H1 (cell line): ENCODE results near the gene TNRC6B. TPM values are rescaled to one million over a fixed set of nuclear protein-coding genes. Genes with fewer than 3 reads are reported as not detected.
A peak's percentile ranks its signal among the peaks of the same experiment; 100 is the strongest.

Experiments used
- CTCF ChIA-PET: fragments of 300-600 bp; sonication (Branson Sonifier 250); formaldehyde crosslinking; loops from one replicate; lab custom pipeline; 2021; ENCODE audit not compliant: partially characterized antibody; lab: Charles Lee
- POLR2A ChIA-PET: fragments of 300-600 bp; sonication (Branson Sonifier 250); formaldehyde crosslinking; loops from one replicate; lab custom pipeline; 2021; ENCODE audit warnings: inconsistent platforms; ENCODE audit not compliant: partially characterized antibody; lab: Charles Lee
- DNase-seq, 2 experiments: peaks; one replicate each; pipeline versions ENCODE4 v3.0.0 to v3.0.0-alpha.2; 2010 to 2022; ENCODE audit warnings: low spot score in 2 of 2, low read depth in 1 of 2, mixed read lengths in 1 of 2
- FAIRE-seq: peaks from 2 replicates; lab custom pipeline; 2011; peaks lifted over from hg19 to GRCh38; lab: Jason Lieb, UNC
- H2AFZ ChIP-seq: 2 replicates; pipeline ENCODE4 v1.8.1; 2012; ENCODE audit warnings: low read length, inconsistent platforms
- H2AK5ac ChIP-seq: 2 replicates; pipeline ENCODE4 v1.6.1; 2013; ENCODE audit warnings: low read depth, low read length
- H2BK120ac ChIP-seq: replicated peaks from 2 replicates; pipeline ENCODE3; 2013; ENCODE audit warnings: low read depth, low read length, inconsistent platforms
- H2BK12ac ChIP-seq: 2 replicates; pipeline ENCODE4 v1.6.1; 2013; ENCODE audit warnings: low read depth, low read length
- H2BK15ac ChIP-seq: 2 replicates; pipeline ENCODE4 v1.6.1; 2013; ENCODE audit warnings: low read length
- H2BK20ac ChIP-seq: 2 replicates; pipeline ENCODE4 v1.6.1; 2013; ENCODE audit warnings: low read length
- H2BK5ac ChIP-seq: 2 replicates; pipeline ENCODE4 v1.6.1; 2013; ENCODE audit warnings: low read depth, low read length
- H3K14ac ChIP-seq: 2 replicates; pipeline ENCODE4 v1.6.1; 2013; ENCODE audit warnings: inconsistent platforms; ENCODE audit not compliant: insufficient read length
- H3K18ac ChIP-seq: 2 replicates; pipeline ENCODE4 v1.6.1; 2013; ENCODE audit warnings: low read length; ENCODE audit errors: extremely low read depth
- H3K23ac ChIP-seq: 2 replicates; pipeline ENCODE4 v1.6.1; 2013; ENCODE audit warnings: inconsistent platforms; ENCODE audit not compliant: insufficient read length
- H3K23me2 ChIP-seq: 2 replicates; pipeline ENCODE4 v1.6.1; 2013; ENCODE audit warnings: low read depth, low read length
- H3K27ac ChIP-seq: 2 replicates; pipeline ENCODE4 v1.6.1; 2011; ENCODE audit warnings: low read depth, low read length, inconsistent platforms
- H3K27me3 ChIP-seq, 4 experiments: replicated peaks in 1 of 4; 1 replicate in 1 of 4; 2 replicates in 3 of 4; pipeline versions ENCODE4 v1.6.1 to v1.8.1; 2011 to 2013; ENCODE audit warnings: low read length in 3 of 4, mild to moderate bottlenecking in 3 of 4, inconsistent platforms in 2 of 4, mixed read lengths in 2 of 4, moderate library complexity in 1 of 4; ENCODE audit not compliant: control insufficient read depth in 3 of 4, insufficient read depth in 3 of 4; ENCODE audit errors: extremely low read depth in 1 of 4
- H3K36me3 ChIP-seq, 4 experiments: 2 replicates each; pipeline versions ENCODE4 v1.6.1 to v1.8.1; 2011 to 2013; ENCODE audit warnings: mild to moderate bottlenecking in 4 of 4, low read length in 3 of 4, moderate library complexity in 2 of 4, control low read depth in 1 of 4, inconsistent platforms in 1 of 4; ENCODE audit not compliant: insufficient read depth in 4 of 4, control insufficient read depth in 2 of 4
- H3K4ac ChIP-seq: replicated peaks from 2 replicates; pipeline ENCODE3; 2013; ENCODE audit warnings: low read length, low read depth, mixed read lengths, inconsistent platforms; ENCODE audit not compliant: insufficient read length
- H3K4me1 ChIP-seq, 4 experiments: replicated peaks in 1 of 4; 1 replicate in 1 of 4; 2 replicates in 3 of 4; pipeline versions ENCODE4 v1.6.1 to v1.8.1; 2011 to 2013; ENCODE audit warnings: low read length in 3 of 4, inconsistent platforms in 2 of 4, mixed read lengths in 1 of 4; ENCODE audit not compliant: insufficient read depth in 4 of 4, control insufficient read depth in 3 of 4
- H3K4me2 ChIP-seq, 2 experiments: 2 replicates each; pipeline versions ENCODE4 v1.6.1 to v1.8.1; 2011 to 2013; ENCODE audit warnings: low read depth in 2 of 2, low read length in 2 of 2, control low read depth in 1 of 2, inconsistent platforms in 1 of 2, mild to moderate bottlenecking in 1 of 2; ENCODE audit not compliant: insufficient read depth in 1 of 2
- H3K4me3 ChIP-seq, 4 experiments: fragments of 200-600, 300-600 bp in 1 of 4; sonication (generic), shearing (Covaris generic), sonication (Bioruptor Twin) in 1 of 4; 2 replicates each; pipeline versions ENCODE4 v1.5.1 to v1.8.1; 2011 to 2016; ENCODE audit warnings: low read length in 4 of 4, low read depth in 3 of 4, control low read depth in 2 of 4, inconsistent platforms in 2 of 4, mild to moderate bottlenecking in 2 of 4, mixed read lengths in 1 of 4, moderate library complexity in 1 of 4; ENCODE audit not compliant: insufficient read depth in 2 of 4; ENCODE audit errors: extremely low read depth in 1 of 4
- H3K56ac ChIP-seq: replicated peaks from 2 replicates; pipeline ENCODE3; 2013; ENCODE audit warnings: low read depth, mild to moderate bottlenecking, mixed read lengths, low read length, inconsistent platforms; ENCODE audit not compliant: insufficient read length
- H3K79me1 ChIP-seq: 2 replicates; pipeline ENCODE4 v1.6.1; 2013; ENCODE audit warnings: low read depth, low read length, control low read depth
- H3K79me2 ChIP-seq, 2 experiments: 2 replicates each; pipeline versions ENCODE4 v1.6.1 to v1.8.1; 2012 to 2013; ENCODE audit warnings: low read length in 2 of 2, mild to moderate bottlenecking in 2 of 2, inconsistent platforms in 1 of 2; ENCODE audit not compliant: insufficient read depth in 2 of 2, control insufficient read depth in 1 of 2
- H3K9ac ChIP-seq, 4 experiments: replicated peaks in 1 of 4; 1 replicate in 1 of 4; 2 replicates in 3 of 4; pipeline versions ENCODE4 v1.6.1 to v1.8.1; 2011 to 2013; ENCODE audit warnings: low read depth in 3 of 4, low read length in 3 of 4, control low read depth in 2 of 4, mild to moderate bottlenecking in 2 of 4, moderate library complexity in 2 of 4, inconsistent platforms in 1 of 4; ENCODE audit errors: extremely low read depth in 1 of 4
- H3K9me3 ChIP-seq, 2 experiments: 2 replicates each; pipeline versions ENCODE4 v1.6.1 to v1.8.1; 2012 to 2013; ENCODE audit warnings: mild to moderate bottlenecking in 2 of 2, moderate library complexity in 2 of 2, control low read depth in 1 of 2, inconsistent platforms in 1 of 2, low read depth in 1 of 2, low read length in 1 of 2, mixed read lengths in 1 of 2; ENCODE audit not compliant: insufficient read depth in 2 of 2
- H4K20me1 ChIP-seq, 2 experiments: replicated peaks in 1 of 2; 2 replicates each; pipeline versions ENCODE3 to v1.8.1; 2011 to 2013; ENCODE audit warnings: inconsistent platforms in 2 of 2, low read length in 2 of 2, mild to moderate bottlenecking in 1 of 2; ENCODE audit not compliant: insufficient read depth in 2 of 2, control insufficient read depth in 1 of 2
- H4K5ac ChIP-seq: 2 replicates; pipeline ENCODE4 v1.6.1; 2013; ENCODE audit warnings: low read length, low read depth, mixed read lengths, inconsistent platforms; ENCODE audit not compliant: insufficient read length
- H4K8ac ChIP-seq: 2 replicates; pipeline ENCODE4 v1.8.0; 2013; ENCODE audit warnings: mild to moderate bottlenecking, moderate library complexity, low read length, inconsistent platforms; ENCODE audit not compliant: insufficient read depth; ENCODE audit errors: extremely low read depth
- H4K91ac ChIP-seq: replicated peaks from 2 replicates; pipeline ENCODE3; 2013; ENCODE audit warnings: low read length, mixed read lengths, inconsistent platforms; ENCODE audit not compliant: insufficient read length
- BACH1 ChIP-seq: IDR thresholded peaks from 2 replicates; pipeline ENCODE4 v1.6.1; 2012; ENCODE audit warnings: low read length, improper control_type of control experiment
- CHD1 ChIP-seq: IDR thresholded peaks from 2 replicates; pipeline ENCODE4 v1.6.1; 2012; ENCODE audit warnings: low read depth, low read length, improper control_type of control experiment
- CTBP2 ChIP-seq: IDR thresholded peaks from 2 replicates; pipeline ENCODE4 v1.7.0; 2011; ENCODE audit warnings: borderline replicate concordance, mild to moderate bottlenecking, moderate library complexity, mixed read lengths, low read length; ENCODE audit not compliant: insufficient read depth, insufficient read length
- EP300 ChIP-seq, 2 experiments: IDR thresholded peaks; 1 replicate in 1 of 2; 2 replicates in 1 of 2; pipeline ENCODE4 v1.6.1; 2011 to 2012; ENCODE audit warnings: low read depth in 2 of 2, low read length in 2 of 2, mild to moderate bottlenecking in 2 of 2, borderline replicate concordance in 1 of 2, inconsistent platforms in 1 of 2, moderate library complexity in 1 of 2
- FOSL1 ChIP-seq: IDR thresholded peaks from 2 replicates; pipeline ENCODE4 v1.6.1; 2011; ENCODE audit warnings: mild to moderate bottlenecking, low read depth, low read length, moderate library complexity; ENCODE audit not compliant: insufficient read depth
- HDAC2 ChIP-seq, 2 experiments: fragments of 300-600 bp in 1 of 2; sonication (generic) in 1 of 2; IDR thresholded peaks; 2 replicates each; pipeline ENCODE4 v1.6.1; 2011 to 2012; ENCODE audit warnings: low read depth in 2 of 2, low read length in 2 of 2, mild to moderate bottlenecking in 2 of 2, moderate library complexity in 2 of 2, borderline replicate concordance in 1 of 2, inconsistent platforms in 1 of 2
- RAD21 ChIP-seq, 2 experiments: IDR thresholded peaks in 1 of 2; conservative IDR thresholded peaks in 1 of 2; 2 replicates each; pipeline ENCODE4 v1.6.1; 2011; ENCODE audit warnings: low read depth in 2 of 2, low read length in 2 of 2, improper control_type of control experiment in 1 of 2, inconsistent platforms in 1 of 2, mild to moderate bottlenecking in 1 of 2, moderate library complexity in 1 of 2
- TBP ChIP-seq: IDR thresholded peaks from 2 replicates; pipeline ENCODE4 v1.6.1; 2011; ENCODE audit warnings: low read depth, low read length, improper control_type of control experiment
- WGBS, 2 experiments: shearing (Covaris generic) in 1 of 2; methylation state at CpG; one replicate each; pipeline versions ENCODE4 v1.1.6 to v1.1.7; 2013 to 2015; ENCODE audit warnings: low lambda C conversion rate in 2 of 2, mixed read lengths in 2 of 2, inconsistent platforms in 1 of 2, low coverage in 1 of 2, missing lambda C conversion rate in 1 of 2; ENCODE audit not compliant: insufficient replicate concordance in 2 of 2, insufficient coverage in 1 of 2, insufficient read length in 1 of 2; ENCODE audit errors: extremely low coverage in 1 of 2, missing lambda C conversion rate in 1 of 2; 5-methylcytosine and 5-hydroxymethylcytosine counted together
- polyA plus RNA-seq, 7 experiments: library from polyadenylated mRNA; depleted of rRNA in 3 of 7; stranded (reverse) in 5 of 7; unstranded in 2 of 7; fragments of >200 nt in 5 of 7; fragments of 200-250 nt in 2 of 7; gene quantifications; 1 replicate in 5 of 7; 2 replicates in 1 of 7; 4 replicates in 1 of 7; pipeline versions ENCODE4 v1.2.1 to v1.2.3, GENCODE V29; 2011 to 2013; ENCODE audit warnings: missing spikeins in 2 of 7, mixed read lengths in 2 of 7
- total RNA-seq: library from RNA; stranded (reverse); fragmentation: NEBNext Ultra II Directional; extraction: Animal tissue kit (Norgen Biotek cat#: 25700); gene quantifications from 2 replicates; pipeline ENCODE4 v1.2.1, GENCODE V29; 2021
- TF ChIP-seq, protein P1 (sequence below): IDR thresholded peaks from 2 replicates; pipeline ENCODE4 v1.6.1; 2012; ENCODE audit warnings: inconsistent platforms
- TF ChIP-seq, protein P2 (sequence below): IDR thresholded peaks from 2 replicates; pipeline ENCODE4 v1.6.1; 2012; ENCODE audit warnings: inconsistent platforms

Gene TNRC6B
- total and polyA plus RNA-seq, 2 of the 8 experiments (the other 6 are each of a cell fraction or from before 2014, with no cell fraction given): 12.5 to 48.9 TPM

DNA sequence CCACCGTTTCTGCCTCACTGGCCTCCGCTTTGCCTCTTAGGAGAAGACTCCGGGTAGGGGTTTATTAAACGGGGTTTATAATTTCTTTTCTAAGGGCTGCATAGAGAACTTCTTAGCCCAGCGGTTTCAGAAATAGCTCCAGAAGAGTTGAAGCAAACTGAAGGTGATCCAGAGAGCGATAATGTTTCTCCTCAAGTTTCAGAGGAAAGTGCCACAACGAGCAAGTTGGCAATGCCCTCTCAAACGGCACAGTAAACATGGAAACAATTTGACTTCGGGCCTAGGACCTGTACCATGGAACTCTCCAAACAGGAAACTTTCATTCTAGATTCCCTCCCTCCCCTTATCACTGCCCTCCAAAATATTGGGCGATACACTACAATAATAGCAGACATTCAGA is 169.6 kb downstream of the TNRC6B start:
- H4K8ac ChIP-seq: no peak overlapping the region
- H2BK15ac ChIP-seq: no peak overlapping the region
- H3K27me3 ChIP-seq: no peaks in the 10 kb centered on the region
- H2BK12ac ChIP-seq: no peak overlapping the region
- H2BK5ac ChIP-seq: 0 out of 2 replicates have a peak overlapping the region, but pooled peaks have one; percentile 94
- H3K14ac ChIP-seq: no peak overlapping the region
- FAIRE-seq: no peak
- no peak overlapping the region for H2AFZ ChIP-seq
- no peak for DNase-seq
- peaks cover 0 to 6% (median 0%) of the 10 kb centered on the region in 4 experiments; a peak in 3 of 7 replicates for H3K4me1 ChIP-seq
- peaks cover 3% of the 10 kb centered on the region for H3K79me1 ChIP-seq
- peak overlapping the region; percentile 95 for H4K91ac ChIP-seq
- H3K23ac ChIP-seq: no peak overlapping the region
- peaks cover 0 to 6% of the 10 kb centered on the region in 2 experiments for H4K20me1 ChIP-seq
- peak overlapping the region; percentile 80 to 99 (median 90) for H3K4me3 ChIP-seq
- CTCF ChIA-PET: interaction anchor here (0.8 to 2.6 kb wide), 17 partner anchors 13 to 320 kb away, joined by 3 to 18 read pairs (median 5); partner anchors contain the start of gene SGSM3
- H3K23me2 ChIP-seq: peaks cover 13% of the 10 kb centered on the region
- H3K27ac ChIP-seq: peak overlapping the region; percentile 63; the same call in 1 of the 2 replicates
- H3K18ac ChIP-seq: no peak overlapping the region
- POLR2A ChIA-PET: interaction anchor here (0.9 to 3.7 kb wide), 11 partner anchors 11 to 509 kb away, joined by 3 to 21 read pairs (median 4); partner anchors contain the start of genes SGSM3, ST13 and XPNPEP3
- peaks cover 7 to 36% of the 10 kb centered on the region in 2 experiments for H3K79me2 ChIP-seq
- H4K5ac ChIP-seq: peak overlapping the region; percentile 28
- 38% methylated on average over 10 of the region's 10 CpGs; no CpG with 5 or more reads in 1 of the 2 experiments for WGBS, 2 experiments
- H3K56ac ChIP-seq: peak overlapping the region; percentile 11
- peak overlapping the region; percentile 85 for H3K4ac ChIP-seq
- no peaks in the 10 kb centered on the region for H3K9me3 ChIP-seq
- H2AK5ac ChIP-seq: no peak overlapping the region
- H2BK120ac ChIP-seq: no peak overlapping the region
- H3K36me3 ChIP-seq: peaks cover 11 to 34% (median 26%) of the 10 kb centered on the region in 4 experiments; a peak in 7 of 8 replicates
- H2BK20ac ChIP-seq: no peak overlapping the region
- H3K4me2 ChIP-seq: peak overlapping the region; percentile 89 to 98
- peak overlapping the region; percentile 71 to 88 (median 82) for H3K9ac ChIP-seq
- TF ChIP-seq HDAC2 (IDR thresholded peaks at IDR 0.05; ENCODE audit: borderline replicate concordance in 1 of 2, low read depth in 2 of 2, low read length in 2 of 2): no peak
- TF ChIP-seq CHD1: no peak
- no peak for TF ChIP-seq EP300 (IDR thresholded peaks at IDR 0.05; ENCODE audit: borderline replicate concordance in 1 of 2, low read depth in 2 of 2, low read length in 2 of 2)
- TF ChIP-seq BACH1: no peak
- TF ChIP-seq TBP: no peak
- no peak for TF ChIP-seq CTBP2
- TF ChIP-seq, protein P1, sequence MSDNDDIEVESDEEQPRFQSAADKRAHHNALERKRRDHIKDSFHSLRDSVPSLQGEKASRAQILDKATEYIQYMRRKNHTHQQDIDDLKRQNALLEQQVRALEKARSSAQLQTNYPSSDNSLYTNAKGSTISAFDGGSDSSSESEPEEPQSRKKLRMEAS: no peak
- TF ChIP-seq FOSL1: no peak
- TF ChIP-seq, protein P2, sequence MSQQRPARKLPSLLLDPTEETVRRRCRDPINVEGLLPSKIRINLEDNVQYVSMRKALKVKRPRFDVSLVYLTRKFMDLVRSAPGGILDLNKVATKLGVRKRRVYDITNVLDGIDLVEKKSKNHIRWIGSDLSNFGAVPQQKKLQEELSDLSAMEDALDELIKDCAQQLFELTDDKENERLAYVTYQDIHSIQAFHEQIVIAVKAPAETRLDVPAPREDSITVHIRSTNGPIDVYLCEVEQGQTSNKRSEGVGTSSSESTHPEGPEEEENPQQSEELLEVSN: no peak
- TF ChIP-seq RAD21 (IDR thresholded peaks at IDR 0.05 in 1 of 2, conservative IDR thresholded peaks at IDR 0.05 in 1 of 2; ENCODE audit: low read depth in 2 of 2, low read length in 2 of 2): no peak
